T-helper 1 cell (primary cell): Measurements from ENCODE around the gene BPIFB2.

Source experiments
- DNase-seq, 5 donors: peaks; one replicate each; pipeline ENCODE4 v3.0.0-alpha.2; 2012 to 2020

The BPIFB2 gene

GRCh38 chr20:33022694-33023438 lies 15.4 kb downstream of the BPIFB2 start:
- no peak for DNase-seq

- DNase-seq = no peak
Measured at GRCh38 chr20:33023439-33024242, 16.1 kb downstream of the BPIFB2 start.

- DNase-seq = no peak
Measured at GRCh38 chr20:33024243-33024560, 16.7 kb downstream of the BPIFB2 start.

GRCh38 chr20:33024609-33025317 lies 17.3 kb downstream of the BPIFB2 start:
- no peak for DNase-seq

- DNase-seq = no peak
Measured at GRCh38 chr20:33025318-33025876, 17.9 kb downstream of the BPIFB2 start.

- no peak for DNase-seq
Measured at GRCh38 chr20:33026072-33026778, 18.7 kb downstream of the BPIFB2 start.

GRCh38 chr20:33026779-33027759 lies 19.6 kb downstream of the BPIFB2 start:
- no peak for DNase-seq

GRCh38 chr20:33027769-33028751 lies 20.6 kb downstream of the BPIFB2 start:
- DNase-seq = no peak

GRCh38 chr20:33028875-33029274 lies 21.4 kb downstream of the BPIFB2 start:
- DNase-seq = no peak

- DNase-seq = no peak
Measured at GRCh38 chr20:33030076-33030475, 22.6 kb downstream of the BPIFB2 start.

GRCh38 chr20:33030569-33030968 lies 23.1 kb downstream of the BPIFB2 start:
- DNase-seq = no peak

GRCh38 chr20:33031531-33031930 lies 24.0 kb downstream of the BPIFB2 start, which contains the start of gene BPIFB6:
Gene BPIFB6 (plus strand): TSS chr20:33031648. CDS start chr20:33031648, 0 bp downstream.
- DNase-seq = no peak

GRCh38 chr20:33032555-33032954 lies 25.1 kb downstream of the BPIFB2 start:
- DNase-seq = no peak

- DNase-seq = no peak
Measured at GRCh38 chr20:33033381-33033780, 25.9 kb downstream of the BPIFB2 start.

GRCh38 chr20:33034115-33034514 lies 26.6 kb downstream of the BPIFB2 start:
- DNase-seq = no peak

- DNase-seq = no peak
Measured at GRCh38 chr20:33034901-33035492, 27.5 kb downstream of the BPIFB2 start.

GRCh38 chr20:33037456-33037855 lies 30.0 kb downstream of the BPIFB2 start:
- no peak for DNase-seq

GRCh38 chr20:33038243-33038642 lies 30.7 kb downstream of the BPIFB2 start:
- DNase-seq = no peak

GRCh38 chr20:33042430-33042829 lies 34.9 kb downstream of the BPIFB2 start:
- DNase-seq = no peak
